Measurements from ENCODE around the gene ARL15. TPM values are rescaled to one million over a fixed set of nuclear protein-coding genes. Genes with fewer than 3 reads are reported as not detected.

The ARL15 gene
- total RNA-seq, 1 experiment from 2014 or later: 18.3 TPM

DNA sequence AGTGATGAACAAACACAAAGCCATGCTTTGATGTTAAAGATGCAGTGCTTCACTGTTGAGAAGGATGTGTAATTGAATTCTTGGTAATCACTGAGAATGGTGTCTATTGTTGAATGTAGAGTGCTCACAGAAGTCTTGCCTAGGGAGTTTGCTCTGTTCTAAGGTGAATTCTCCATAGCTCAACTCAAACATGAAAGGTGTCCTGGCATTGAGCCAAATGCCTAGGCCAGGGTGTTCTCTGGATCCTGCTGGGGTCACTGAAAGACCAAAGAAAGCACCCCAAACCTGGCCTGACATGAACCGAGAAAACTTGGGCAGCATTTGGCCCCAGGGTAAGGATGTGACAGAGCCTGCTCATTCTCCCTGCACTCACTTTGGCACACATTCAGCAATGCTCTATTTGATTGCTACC lies 217.3 kb downstream of the ARL15 start:
- H3K4me1 ChIP-seq (ENCODE audit: insufficient read depth, low read length, poor library complexity, severe bottlenecking): peaks cover 9% of the 10 kb centered on the region
- no peak overlapping the region for H3K4me3 ChIP-seq (ENCODE audit: low read depth, low read length, poor library complexity, severe bottlenecking)
- intact Hi-C loops (cut with micrococcal nuclease; ENCODE audit: unreplicated experiment): no loop called here
- H3K27ac ChIP-seq (ENCODE audit: low read depth, low read length, poor library complexity, severe bottlenecking): no peak overlapping the region
- ChIA-PET CTCF (no interaction called here), POLR2A (ENCODE audit: low non-redundant PET) (no interaction called here)
- no peak for TF ChIP-seq EZH2 (IDR thresholded peaks at IDR 0.05; ENCODE audit: borderline replicate concordance, low read depth, low read length, poor library complexity, severe bottlenecking)
- TF ChIP-seq CTCF (conservative IDR thresholded peaks at IDR 0.05; ENCODE audit: low read depth, low read length): no peak
- H3K36me3 ChIP-seq (ENCODE audit: insufficient read depth, low read length, poor library complexity, severe bottlenecking): no peaks in the 10 kb centered on the region
- no peaks in the 10 kb centered on the region for H3K9me3 ChIP-seq (ENCODE audit: low read depth, low read length, poor library complexity, severe bottlenecking)
- H3K27me3 ChIP-seq (replicated peaks; ENCODE audit: insufficient read depth, low read depth, low read length, poor library complexity): no peaks in the 10 kb centered on the region
- no TSS peak for BruUV-seq (replicated peaks)
- no peak for DNase-seq (ENCODE audit: low spot score)

GRCh38 chr5:54091307-54092130 lies 218.9 kb downstream of the ARL15 start:
- no TSS peak for BruUV-seq (replicated peaks)
- CTCF ChIA-PET: no interaction called here
- intact Hi-C loops (cut with micrococcal nuclease; ENCODE audit: unreplicated experiment): no loop called here

DNA sequence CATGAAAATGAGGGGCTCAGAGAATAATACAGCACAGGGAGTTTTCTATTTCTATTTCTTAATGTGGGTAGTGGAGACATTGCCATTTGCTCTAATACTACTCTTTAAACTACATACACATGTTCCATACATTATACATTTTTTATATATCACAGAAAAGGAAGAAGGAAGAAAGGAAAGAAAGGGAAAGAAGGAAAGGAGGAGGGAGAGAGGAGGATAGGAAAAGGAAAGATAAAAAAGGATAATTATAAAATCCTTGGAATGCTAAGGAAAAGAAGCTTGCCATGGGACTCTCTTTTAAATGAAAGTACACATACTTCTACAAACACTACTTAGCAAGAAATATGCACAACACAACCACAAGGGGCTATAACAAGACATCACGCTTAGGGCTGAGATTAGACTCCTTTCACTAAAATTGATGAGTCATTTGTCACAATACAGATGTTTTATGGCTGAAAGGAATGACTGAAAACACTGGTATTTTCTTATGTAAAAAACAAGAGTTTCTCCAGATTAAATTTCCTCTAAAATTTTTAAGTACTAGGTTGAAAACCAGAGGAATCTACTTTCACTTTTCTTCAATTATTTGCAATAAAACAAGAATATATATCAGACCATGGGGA lies 219.8 kb downstream of the ARL15 start:
- CTCF ChIA-PET: no interaction called here
- TF ChIP-seq EZH2 (IDR thresholded peaks at IDR 0.05; ENCODE audit: borderline replicate concordance, low read depth, low read length, poor library complexity, severe bottlenecking) (no peak), CTCF (conservative IDR thresholded peaks at IDR 0.05; ENCODE audit: low read depth, low read length) (peak; percentile 50)
- BruUV-seq (replicated peaks): no TSS peak
- Histone ChIP-seq H3K9me3 (ENCODE audit: low read depth, low read length, poor library complexity, severe bottlenecking) (no peaks in the 10 kb centered on the region), H3K27me3 (replicated peaks; ENCODE audit: insufficient read depth, low read depth, low read length, poor library complexity) (no peaks in the 10 kb centered on the region), H3K27ac (ENCODE audit: low read depth, low read length, poor library complexity, severe bottlenecking) (no peak overlapping the region), H3K36me3 (ENCODE audit: insufficient read depth, low read length, poor library complexity, severe bottlenecking) (no peaks in the 10 kb centered on the region), H3K4me1 (ENCODE audit: insufficient read depth, low read length, poor library complexity, severe bottlenecking) (peaks cover 9% of the 10 kb centered on the region), H3K4me3 (ENCODE audit: low read depth, low read length, poor library complexity, severe bottlenecking) (no peak overlapping the region)
- DNase-seq (ENCODE audit: low spot score): peak; percentile 68
- POLR2A ChIA-PET (ENCODE audit: low non-redundant PET): no interaction called here
- intact Hi-C loops (cut with micrococcal nuclease; ENCODE audit: unreplicated experiment): no loop called here

More at GRCh38 chr5:54091307-54092130, 218.9 kb downstream of the ARL15 start:
- TF ChIP-seq CTCF (conservative IDR thresholded peaks at IDR 0.05; ENCODE audit: low read depth, low read length) (no peak), EZH2 (IDR thresholded peaks at IDR 0.05; ENCODE audit: borderline replicate concordance, low read depth, low read length, poor library complexity, severe bottlenecking) (no peak)
- H3K36me3 ChIP-seq (ENCODE audit: insufficient read depth, low read length, poor library complexity, severe bottlenecking): no peaks in the 10 kb centered on the region
- no peak overlapping the region for H3K27ac ChIP-seq (ENCODE audit: low read depth, low read length, poor library complexity, severe bottlenecking)
- POLR2A ChIA-PET (ENCODE audit: low non-redundant PET): no interaction called here
- H3K4me1 ChIP-seq (ENCODE audit: insufficient read depth, low read length, poor library complexity, severe bottlenecking): peaks cover 9% of the 10 kb centered on the region
- H3K27me3 ChIP-seq (replicated peaks; ENCODE audit: insufficient read depth, low read depth, low read length, poor library complexity): no peaks in the 10 kb centered on the region
- DNase-seq (ENCODE audit: low spot score): no peak
- no peaks in the 10 kb centered on the region for H3K9me3 ChIP-seq (ENCODE audit: low read depth, low read length, poor library complexity, severe bottlenecking)
- no peak overlapping the region for H3K4me3 ChIP-seq (ENCODE audit: low read depth, low read length, poor library complexity, severe bottlenecking)
